ENCODE measurements around the gene SMIM5.
"Not testable (repeated sequence)": the region's sequence is repeated elsewhere in the genome, so short reads cannot be mapped to it uniquely, and the experiment has no call there.

Gene SMIM5

GRCh38 chr17:75633486-75634375, 497 bp downstream of the SMIM5 start:
- Histone ChIP-seq H3K27ac (ENCODE audit: low read depth, low read length) (peak overlapping the region; percentile 83), H3K9ac (ENCODE audit: low read length) (peak overlapping the region; percentile 34), H3K4me1 (ENCODE audit: control insufficient read depth, insufficient read depth, low read length) (peaks cover 14% of the 10 kb centered on the region), H3K36me3 (ENCODE audit: control insufficient read depth, insufficient read depth, low read length) (peaks cover 4% of the 10 kb centered on the region), H3K27me3 (ENCODE audit: control insufficient read depth, insufficient read depth, low read length) (no peaks in the 10 kb centered on the region), H3K4me3 (ENCODE audit: low read length) (peak overlapping the region; percentile 48)

- no peaks in the 10 kb centered on the region for H3K27me3 ChIP-seq (ENCODE audit: control insufficient read depth, insufficient read depth, low read length)
- H3K9ac ChIP-seq (ENCODE audit: low read length), result no peak overlapping the region
- H3K36me3 ChIP-seq (ENCODE audit: control insufficient read depth, insufficient read depth, low read length), result peaks cover 4% of the 10 kb centered on the region
- H3K4me1 ChIP-seq (ENCODE audit: control insufficient read depth, insufficient read depth, low read length), result peaks cover 14% of the 10 kb centered on the region
- peak overlapping the region; percentile 31 for H3K4me3 ChIP-seq (ENCODE audit: low read length)
- peak overlapping the region; percentile 83 for H3K27ac ChIP-seq (ENCODE audit: low read depth, low read length)
Observed at GRCh38 chr17:75634376-75634740, 1.1 kb downstream of the SMIM5 start.

GRCh38 chr17:75634754-75635609, 1.7 kb downstream of the SMIM5 start:
- peak overlapping the region; percentile 6 for H3K9ac ChIP-seq (ENCODE audit: low read length)
- peak overlapping the region; percentile 2 for H3K27ac ChIP-seq (ENCODE audit: low read depth, low read length)
- H3K4me3 ChIP-seq (ENCODE audit: low read length), result peak overlapping the region; percentile 31
- no peaks in the 10 kb centered on the region for H3K27me3 ChIP-seq (ENCODE audit: control insufficient read depth, insufficient read depth, low read length)
- peaks cover 14% of the 10 kb centered on the region for H3K4me1 ChIP-seq (ENCODE audit: control insufficient read depth, insufficient read depth, low read length)
- peaks cover 4% of the 10 kb centered on the region for H3K36me3 ChIP-seq (ENCODE audit: control insufficient read depth, insufficient read depth, low read length)

GRCh38 chr17:75635610-75636202, 2.5 kb downstream of the SMIM5 start:
- no peak overlapping the region for H3K4me3 ChIP-seq (ENCODE audit: low read length)
- peaks cover 4% of the 10 kb centered on the region for H3K36me3 ChIP-seq (ENCODE audit: control insufficient read depth, insufficient read depth, low read length)
- no peak overlapping the region for H3K9ac ChIP-seq (ENCODE audit: low read length)
- H3K27me3 ChIP-seq (ENCODE audit: control insufficient read depth, insufficient read depth, low read length), result no peaks in the 10 kb centered on the region
- peaks cover 14% of the 10 kb centered on the region for H3K4me1 ChIP-seq (ENCODE audit: control insufficient read depth, insufficient read depth, low read length)
- H3K27ac ChIP-seq (ENCODE audit: low read depth, low read length), result no peak overlapping the region

- Histone ChIP-seq H3K4me1 (ENCODE audit: control insufficient read depth, insufficient read depth, low read length) (peaks cover 14% of the 10 kb centered on the region), H3K4me3 (ENCODE audit: low read length) (no peak overlapping the region), H3K27ac (ENCODE audit: low read depth, low read length) (no peak overlapping the region), H3K9ac (ENCODE audit: low read length) (peak overlapping the region; percentile 47), H3K36me3 (ENCODE audit: control insufficient read depth, insufficient read depth, low read length) (no peaks in the 10 kb centered on the region), H3K27me3 (ENCODE audit: control insufficient read depth, insufficient read depth, low read length) (no peaks in the 10 kb centered on the region)
Observed at GRCh38 chr17:75636381-75637142, 3.3 kb downstream of the SMIM5 start.

- Histone ChIP-seq H3K4me3 (ENCODE audit: low read length) (no peak overlapping the region), H3K27ac (ENCODE audit: low read depth, low read length) (no peak overlapping the region), H3K4me1 (ENCODE audit: control insufficient read depth, insufficient read depth, low read length) (peaks cover 14% of the 10 kb centered on the region), H3K9ac (ENCODE audit: low read length) (peak overlapping the region; percentile 47), H3K36me3 (ENCODE audit: control insufficient read depth, insufficient read depth, low read length) (no peaks in the 10 kb centered on the region), H3K27me3 (ENCODE audit: control insufficient read depth, insufficient read depth, low read length) (no peaks in the 10 kb centered on the region)
Observed at GRCh38 chr17:75637143-75637538, 3.9 kb downstream of the SMIM5 start.

- no peak overlapping the region for H3K9ac ChIP-seq (ENCODE audit: low read length)
- H3K4me1 ChIP-seq (ENCODE audit: control insufficient read depth, insufficient read depth, low read length), result peaks cover 14% of the 10 kb centered on the region
- H3K4me3 ChIP-seq (ENCODE audit: low read length), result no peak overlapping the region
- H3K36me3 ChIP-seq (ENCODE audit: control insufficient read depth, insufficient read depth, low read length), result no peaks in the 10 kb centered on the region
- no peaks in the 10 kb centered on the region for H3K27me3 ChIP-seq (ENCODE audit: control insufficient read depth, insufficient read depth, low read length)
- no peak overlapping the region for H3K27ac ChIP-seq (ENCODE audit: low read depth, low read length)
Observed at GRCh38 chr17:75637551-75637950, 4.3 kb downstream of the SMIM5 start.

GRCh38 chr17:75638039-75638438, 4.8 kb downstream of the SMIM5 start:
- peaks cover 14% of the 10 kb centered on the region for H3K4me1 ChIP-seq (ENCODE audit: control insufficient read depth, insufficient read depth, low read length)
- not testable (repeated sequence) for H3K4me3 ChIP-seq (ENCODE audit: low read length); H3K27ac ChIP-seq (ENCODE audit: low read depth, low read length); H3K36me3 ChIP-seq (ENCODE audit: control insufficient read depth, insufficient read depth, low read length); H3K9ac ChIP-seq (ENCODE audit: low read length); H3K27me3 ChIP-seq (ENCODE audit: control insufficient read depth, insufficient read depth, low read length)

- Histone ChIP-seq H3K9ac (ENCODE audit: low read length) (no peak overlapping the region), H3K4me1 (ENCODE audit: control insufficient read depth, insufficient read depth, low read length) (peaks cover 7% of the 10 kb centered on the region), H3K27ac (ENCODE audit: low read depth, low read length) (no peak overlapping the region)
Observed at GRCh38 chr17:75638893-75639292, 5.7 kb downstream of the SMIM5 start.

GRCh38 chr17:75639327-75639726, 6.1 kb downstream of the SMIM5 start:
- Histone ChIP-seq H3K9ac (ENCODE audit: low read length) (no peak overlapping the region), H3K4me3 (ENCODE audit: low read length) (no peak overlapping the region), H3K27ac (ENCODE audit: low read depth, low read length) (no peak overlapping the region), H3K36me3 (ENCODE audit: control insufficient read depth, insufficient read depth, low read length) (no peaks in the 10 kb centered on the region), H3K4me1 (ENCODE audit: control insufficient read depth, insufficient read depth, low read length) (peaks cover 3% of the 10 kb centered on the region), H3K27me3 (ENCODE audit: control insufficient read depth, insufficient read depth, low read length) (no peaks in the 10 kb centered on the region)

More at GRCh38 chr17:75638893-75639292, 5.7 kb downstream of the SMIM5 start:
- H3K4me3 ChIP-seq (ENCODE audit: low read length), result no peak overlapping the region
- no peaks in the 10 kb centered on the region for H3K27me3 ChIP-seq (ENCODE audit: control insufficient read depth, insufficient read depth, low read length)
- no peaks in the 10 kb centered on the region for H3K36me3 ChIP-seq (ENCODE audit: control insufficient read depth, insufficient read depth, low read length)

- Histone ChIP-seq H3K27ac (ENCODE audit: low read depth, low read length) (no peak overlapping the region), H3K4me1 (ENCODE audit: control insufficient read depth, insufficient read depth, low read length) (no peaks in the 10 kb centered on the region), H3K4me3 (ENCODE audit: low read length) (no peak overlapping the region), H3K9ac (ENCODE audit: low read length) (no peak overlapping the region), H3K36me3 (ENCODE audit: control insufficient read depth, insufficient read depth, low read length) (no peaks in the 10 kb centered on the region), H3K27me3 (ENCODE audit: control insufficient read depth, insufficient read depth, low read length) (no peaks in the 10 kb centered on the region)
Observed at GRCh38 chr17:75639771-75640555, 6.7 kb downstream of the SMIM5 start.

All from rectal smooth muscle tissue (tissue), 1 donor.